Right lobe of liver (tissue), 4 donors: ENCODE results near the gene LIX1.

Source experiments
- POLR2A ChIP-seq: fragments of 450-650 bp; IDR thresholded peaks from one replicate; pipeline ENCODE4 v1.6.1; 2017; ENCODE audit warnings: antibody characterized with exemption, mild to moderate bottlenecking
- TF ChIP-seq, protein P1 (sequence below), 4 donors: fragments of 200-600 bp in 3 of 4; fragments of 450-650 bp in 1 of 4; IDR thresholded peaks; one replicate each; pipeline versions ENCODE4 v1.5.1 to v1.8.0; 2016 to 2022; ENCODE audit warnings: antibody characterized with exemption in 4 of 4, mild to moderate bottlenecking in 2 of 4
- donor health status: DM: no; HTN: no; CAD: no.
- donor health status: DM: no; HTN: no; CAD: no.
- donor health status: DM: no; HTN: yes; CAD: no.

DNA sequence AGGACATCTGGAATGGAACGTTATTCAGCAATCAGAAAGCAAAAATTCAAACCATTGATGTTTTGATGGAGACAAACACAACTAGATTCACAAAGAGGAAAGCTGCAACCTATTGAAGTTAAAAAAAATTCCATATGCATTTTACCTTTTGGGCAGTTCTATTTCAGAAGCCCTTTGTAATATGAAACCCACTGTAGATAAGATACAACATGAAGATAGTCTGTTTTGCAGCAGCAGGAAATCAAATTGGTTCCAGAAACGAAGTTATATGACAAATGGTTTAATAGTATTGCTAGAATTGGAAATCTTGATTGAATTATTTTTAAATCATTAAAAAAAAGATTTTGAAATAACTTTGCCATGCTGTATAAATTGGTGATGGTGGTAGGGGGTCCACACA lies 872 bp downstream of the LIX1 start:
- TF ChIP-seq, protein P1, sequence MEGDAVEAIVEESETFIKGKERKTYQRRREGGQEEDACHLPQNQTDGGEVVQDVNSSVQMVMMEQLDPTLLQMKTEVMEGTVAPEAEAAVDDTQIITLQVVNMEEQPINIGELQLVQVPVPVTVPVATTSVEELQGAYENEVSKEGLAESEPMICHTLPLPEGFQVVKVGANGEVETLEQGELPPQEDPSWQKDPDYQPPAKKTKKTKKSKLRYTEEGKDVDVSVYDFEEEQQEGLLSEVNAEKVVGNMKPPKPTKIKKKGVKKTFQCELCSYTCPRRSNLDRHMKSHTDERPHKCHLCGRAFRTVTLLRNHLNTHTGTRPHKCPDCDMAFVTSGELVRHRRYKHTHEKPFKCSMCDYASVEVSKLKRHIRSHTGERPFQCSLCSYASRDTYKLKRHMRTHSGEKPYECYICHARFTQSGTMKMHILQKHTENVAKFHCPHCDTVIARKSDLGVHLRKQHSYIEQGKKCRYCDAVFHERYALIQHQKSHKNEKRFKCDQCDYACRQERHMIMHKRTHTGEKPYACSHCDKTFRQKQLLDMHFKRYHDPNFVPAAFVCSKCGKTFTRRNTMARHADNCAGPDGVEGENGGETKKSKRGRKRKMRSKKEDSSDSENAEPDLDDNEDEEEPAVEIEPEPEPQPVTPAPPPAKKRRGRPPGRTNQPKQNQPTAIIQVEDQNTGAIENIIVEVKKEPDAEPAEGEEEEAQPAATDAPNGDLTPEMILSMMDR (IDR thresholded peaks at IDR 0.05), result no peak
- TF ChIP-seq POLR2A, result no peak
